ENCODE results near the gene TEKT3.

TEKT3 gene

GRCh38 chr17:15291674-15292361 is 49.6 kb downstream of the TEKT3 start:
- Mint-ChIP-seq H3K27me3 (peaks cover 16% of the 10 kb centered on the region), H3K36me3 (ENCODE audit: low read depth) (no peaks in the 10 kb centered on the region), H3K9me3 (no peaks in the 10 kb centered on the region), H3K4me3 (no peak overlapping the region), H3K27ac (no peak overlapping the region), H3K4me1 (no peaks in the 10 kb centered on the region)
- DNase-seq, result no peak
- no peak for ATAC-seq

GRCh38 chr17:15290605-15291004 is 50.8 kb downstream of the TEKT3 start:
- H3K27me3 Mint-ChIP-seq, result peaks cover 16% of the 10 kb centered on the region
- ATAC-seq (no peak), DNase-seq (no peak)
- H3K4me1 Mint-ChIP-seq, result no peaks in the 10 kb centered on the region
- no peak overlapping the region for H3K27ac Mint-ChIP-seq
- no peaks in the 10 kb centered on the region for H3K9me3 Mint-ChIP-seq
- no peaks in the 10 kb centered on the region for H3K36me3 Mint-ChIP-seq (ENCODE audit: low read depth)
- no peak overlapping the region for H3K4me3 Mint-ChIP-seq

- H3K4me3 Mint-ChIP-seq, result no peak overlapping the region
- peaks cover 16% of the 10 kb centered on the region for H3K27me3 Mint-ChIP-seq
- ATAC-seq, result no peak
- no peaks in the 10 kb centered on the region for H3K4me1 Mint-ChIP-seq
- no peak overlapping the region for H3K27ac Mint-ChIP-seq
- H3K9me3 Mint-ChIP-seq, result no peaks in the 10 kb centered on the region
- H3K36me3 Mint-ChIP-seq (ENCODE audit: low read depth), result no peaks in the 10 kb centered on the region
- no peak for DNase-seq
These were observed 51.9 kb downstream of the TEKT3 start for GRCh38 chr17:15289285-15290183.

- Mint-ChIP-seq H3K9me3 (no peaks in the 10 kb centered on the region), H3K27me3 (peaks cover 17% of the 10 kb centered on the region), H3K27ac (no peak overlapping the region), H3K36me3 (ENCODE audit: low read depth) (no peaks in the 10 kb centered on the region), H3K4me1 (no peaks in the 10 kb centered on the region), H3K4me3 (no peak overlapping the region)
- no peak for ATAC-seq
- no peak for DNase-seq
These were observed 52.5 kb downstream of the TEKT3 start for GRCh38 chr17:15288859-15289258.

- H3K4me3 Mint-ChIP-seq, result no peak overlapping the region
- no peak for DNase-seq
- peaks cover 4% of the 10 kb centered on the region for H3K9me3 Mint-ChIP-seq
- no peaks in the 10 kb centered on the region for H3K36me3 Mint-ChIP-seq (ENCODE audit: low read depth)
- no peaks in the 10 kb centered on the region for H3K4me1 Mint-ChIP-seq
- ATAC-seq, result no peak
- no peak overlapping the region for H3K27ac Mint-ChIP-seq
- H3K27me3 Mint-ChIP-seq, result peaks cover 26% of the 10 kb centered on the region
These were observed 53.7 kb downstream of the TEKT3 start for GRCh38 chr17:15287538-15288267.

GRCh38 chr17:15285466-15285865 is 55.9 kb downstream of the TEKT3 start:
- Mint-ChIP-seq H3K27me3 (peaks cover 38% of the 10 kb centered on the region), H3K4me1 (no peaks in the 10 kb centered on the region), H3K9me3 (peaks cover 6% of the 10 kb centered on the region), H3K4me3 (no peak overlapping the region), H3K27ac (no peak overlapping the region), H3K36me3 (ENCODE audit: low read depth) (no peaks in the 10 kb centered on the region)
- no peak for ATAC-seq
- no peak for DNase-seq

- H3K27me3 Mint-ChIP-seq, result peaks cover 36% of the 10 kb centered on the region
- no peak overlapping the region for H3K27ac Mint-ChIP-seq
- DNase-seq, result no peak
- no peak overlapping the region for H3K4me3 Mint-ChIP-seq
- H3K4me1 Mint-ChIP-seq, result peaks cover under 1% of the 10 kb centered on the region
- no peaks in the 10 kb centered on the region for H3K36me3 Mint-ChIP-seq (ENCODE audit: low read depth)
- no peak for ATAC-seq
- peaks cover 6% of the 10 kb centered on the region for H3K9me3 Mint-ChIP-seq
These were observed 56.9 kb downstream of the TEKT3 start for GRCh38 chr17:15284537-15284936.

- H3K4me3 Mint-ChIP-seq, result no peak overlapping the region
- peaks cover 36% of the 10 kb centered on the region for H3K27me3 Mint-ChIP-seq
- DNase-seq (no peak), ATAC-seq (no peak)
- peaks cover 1% of the 10 kb centered on the region for H3K4me1 Mint-ChIP-seq
- no peaks in the 10 kb centered on the region for H3K36me3 Mint-ChIP-seq (ENCODE audit: low read depth)
- H3K9me3 Mint-ChIP-seq, result peaks cover 6% of the 10 kb centered on the region
- no peak overlapping the region for H3K27ac Mint-ChIP-seq
These were observed 57.3 kb downstream of the TEKT3 start for GRCh38 chr17:15284107-15284506.

GRCh38 chr17:15281909-15282308 is 59.5 kb downstream of the TEKT3 start:
- Mint-ChIP-seq H3K36me3 (ENCODE audit: low read depth) (no peaks in the 10 kb centered on the region), H3K27ac (no peak overlapping the region), H3K4me1 (peaks cover 1% of the 10 kb centered on the region), H3K9me3 (peaks cover 6% of the 10 kb centered on the region), H3K4me3 (no peak overlapping the region), H3K27me3 (peaks cover 29% of the 10 kb centered on the region)
- DNase-seq (no peak), ATAC-seq (no peak)

- H3K27me3 Mint-ChIP-seq, result peaks cover 30% of the 10 kb centered on the region
- H3K4me3 Mint-ChIP-seq, result no peak overlapping the region
- DNase-seq (no peak), ATAC-seq (no peak)
- peaks cover 1% of the 10 kb centered on the region for H3K4me1 Mint-ChIP-seq
- H3K9me3 Mint-ChIP-seq, result peaks cover 17% of the 10 kb centered on the region
- no peak overlapping the region for H3K27ac Mint-ChIP-seq
- H3K36me3 Mint-ChIP-seq (ENCODE audit: low read depth), result no peaks in the 10 kb centered on the region
These were observed 62.4 kb downstream of the TEKT3 start for GRCh38 chr17:15278924-15279477.

GRCh38 chr17:15278380-15278779 is 63.0 kb downstream of the TEKT3 start:
- H3K9me3 Mint-ChIP-seq, result peaks cover 17% of the 10 kb centered on the region
- no peak overlapping the region for H3K27ac Mint-ChIP-seq
- DNase-seq (no peak), ATAC-seq (no peak)
- H3K27me3 Mint-ChIP-seq, result peaks cover 24% of the 10 kb centered on the region
- H3K4me3 Mint-ChIP-seq, result no peak overlapping the region
- H3K36me3 Mint-ChIP-seq (ENCODE audit: low read depth), result no peaks in the 10 kb centered on the region
- peaks cover 1% of the 10 kb centered on the region for H3K4me1 Mint-ChIP-seq

GRCh38 chr17:15274017-15274416 is 67.4 kb downstream of the TEKT3 start:
- Mint-ChIP-seq H3K4me3 (no peak overlapping the region), H3K4me1 (peaks cover 4% of the 10 kb centered on the region), H3K9me3 (peaks cover 11% of the 10 kb centered on the region), H3K27me3 (peaks cover 6% of the 10 kb centered on the region), H3K27ac (no peak overlapping the region), H3K36me3 (ENCODE audit: low read depth) (no peaks in the 10 kb centered on the region)
- DNase-seq (no peak), ATAC-seq (no peak)

- Mint-ChIP-seq H3K27ac (no peak overlapping the region), H3K36me3 (ENCODE audit: low read depth) (no peaks in the 10 kb centered on the region), H3K4me3 (no peak overlapping the region), H3K4me1 (peaks cover 4% of the 10 kb centered on the region), H3K27me3 (peaks cover 6% of the 10 kb centered on the region), H3K9me3 (peaks cover 11% of the 10 kb centered on the region)
- ATAC-seq, result no peak
- no peak for DNase-seq
These were observed 68.1 kb downstream of the TEKT3 start for GRCh38 chr17:15273141-15273793.

- no peak overlapping the region for H3K27ac Mint-ChIP-seq
- H3K27me3 Mint-ChIP-seq, result peaks cover 18% of the 10 kb centered on the region
- H3K4me1 Mint-ChIP-seq, result peaks cover 4% of the 10 kb centered on the region
- H3K9me3 Mint-ChIP-seq, result peaks cover 11% of the 10 kb centered on the region
- no peak overlapping the region for H3K4me3 Mint-ChIP-seq
- ATAC-seq (no peak), DNase-seq (no peak)
- no peaks in the 10 kb centered on the region for H3K36me3 Mint-ChIP-seq (ENCODE audit: low read depth)
These were observed 69.7 kb downstream of the TEKT3 start for GRCh38 chr17:15271741-15272140.

Data from activated naive CD8-positive, alpha-beta T cell treated with anti-CD3 and anti-CD28 coated beads, Interleukin-2, amount 50 U/mL, for 24 hours (primary cell).